WI38 (cell line): ENCODE results near the gene RWDD3.
A peak's percentile ranks its signal among the peaks of the same experiment; 100 is the strongest.

Source experiments
- H3K4me3 ChIP-seq: 2 replicates; pipeline ENCODE4 v1.5.1; 2011; ENCODE audit warnings: low read depth, mild to moderate bottlenecking, control low read depth, low read length
- CTCF ChIP-seq: IDR thresholded peaks from 2 replicates; pipeline ENCODE4 v1.5.1; 2012; ENCODE audit warnings: low read depth, mild to moderate bottlenecking, control low read depth, low read length

RWDD3 gene

GRCh38 chr1:95230256-95230655 is 3.8 kb upstream of the RWDD3 start:
- no peak overlapping the region for H3K4me3 ChIP-seq
- TF ChIP-seq CTCF = no peak

- H3K4me3 ChIP-seq = no peak overlapping the region
- no peak for TF ChIP-seq CTCF
Measured at GRCh38 chr1:95230768-95231191, 3.2 kb upstream of the RWDD3 start.

GRCh38 chr1:95232646-95233318 is 1.2 kb upstream of the RWDD3 start:
- no peak for TF ChIP-seq CTCF
- peak overlapping the region; percentile 88 for H3K4me3 ChIP-seq

- H3K4me3 ChIP-seq = peak overlapping the region; percentile 88
- TF ChIP-seq CTCF = no peak
Measured at GRCh38 chr1:95233319-95233736, 682 bp upstream of the RWDD3 start.

- no peak overlapping the region for H3K4me3 ChIP-seq
- no peak for TF ChIP-seq CTCF
Measured at GRCh38 chr1:95236784-95237575, 3.0 kb downstream of the RWDD3 start.

- no peak for TF ChIP-seq CTCF
- H3K4me3 ChIP-seq = no peak overlapping the region
Measured at GRCh38 chr1:95237981-95238703, 4.1 kb downstream of the RWDD3 start.
